HG02973 (cell line): ENCODE data around the gene HSD17B7.
"Not testable (repeated sequence)": the region's sequence is repeated elsewhere in the genome, so short reads cannot be mapped to it uniquely, and the experiment has no call there.

Experiments
- ATAC-seq: cut with Tn5 transposase; IDR thresholded peaks from one replicate; pipeline ENCODE4 v1.9.1; 2021; ENCODE audit warnings: moderate library complexity; ENCODE audit not compliant: unreplicated experiment

Gene HSD17B7

DNA sequence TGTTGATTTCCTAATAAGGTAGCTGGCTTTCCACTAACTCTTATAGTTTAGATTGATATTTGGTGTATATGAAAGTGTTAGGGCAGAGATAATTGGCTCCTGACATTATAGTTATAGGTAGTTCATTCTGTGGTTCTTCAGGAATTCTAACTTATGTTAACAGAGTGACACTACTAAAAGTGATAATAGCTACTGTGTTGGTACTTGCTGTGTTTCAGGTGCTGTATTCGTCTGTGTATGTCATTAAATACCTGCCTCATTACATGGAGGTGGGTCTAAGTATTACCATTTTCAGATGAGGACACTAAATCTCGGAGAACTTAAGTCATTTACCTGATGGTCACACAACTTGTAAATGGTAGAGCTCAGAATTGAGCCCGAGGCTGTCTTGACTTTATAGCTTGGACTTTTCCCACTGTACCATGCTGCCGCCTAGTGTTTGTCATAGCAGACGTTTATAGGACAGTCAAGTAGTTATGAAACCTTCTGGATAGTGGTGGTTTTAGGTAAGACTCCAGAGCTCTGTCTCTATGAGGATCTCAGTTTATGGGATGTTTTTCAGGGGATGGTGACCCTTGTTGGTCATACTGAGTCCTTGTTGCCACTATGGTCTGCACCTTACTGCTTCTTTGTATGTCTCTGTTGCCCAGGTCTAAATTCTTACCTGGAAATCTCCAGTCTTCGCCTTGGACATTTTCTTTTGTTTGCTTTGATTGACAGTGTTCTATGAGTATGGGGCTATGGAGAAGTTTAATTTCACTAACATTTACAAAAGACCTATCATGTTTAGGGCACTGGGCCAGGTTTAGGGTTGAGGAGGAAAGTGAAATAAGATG, 9.7 kb downstream of the HSD17B7 start:
- peak; percentile 62 for ATAC-seq

DNA sequence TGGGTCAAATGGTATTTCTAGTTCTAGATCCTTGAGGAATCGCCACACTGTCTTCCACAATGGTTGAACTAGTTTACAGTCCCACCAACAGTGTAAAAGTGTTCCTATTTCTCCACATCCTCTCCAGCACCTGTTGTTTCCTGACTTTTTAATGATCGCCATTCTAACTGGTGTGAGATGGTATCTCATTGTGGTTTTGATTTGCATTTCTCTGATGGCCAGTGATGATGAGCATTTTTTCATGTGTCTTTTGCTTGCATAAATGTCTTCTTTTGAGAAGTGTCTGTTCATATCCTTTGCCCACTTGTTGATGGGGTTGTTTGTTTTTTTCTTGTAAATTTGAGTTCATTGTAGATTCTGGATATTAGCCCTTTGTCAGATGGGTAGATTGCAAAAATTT, 17.0 kb downstream of the HSD17B7 start:
- not testable (repeated sequence) for ATAC-seq

DNA sequence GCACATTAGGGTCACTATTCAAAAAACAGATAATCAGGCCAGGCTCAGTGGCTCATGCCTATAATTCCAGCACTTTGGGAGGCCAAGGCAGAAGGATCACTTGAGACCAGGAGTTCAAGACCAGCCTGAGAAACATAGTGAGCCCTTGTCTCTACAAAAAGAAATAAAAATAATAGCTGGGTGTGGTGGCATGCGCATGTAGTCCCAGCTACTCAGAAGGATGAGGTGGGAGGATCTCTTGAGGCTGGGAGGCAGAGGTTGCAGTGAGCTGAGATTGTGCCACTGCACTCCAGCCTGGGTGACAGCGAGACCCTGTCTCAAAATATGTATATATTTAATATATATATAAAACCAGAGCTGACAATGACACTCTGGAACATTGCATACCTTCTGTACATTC, 21.9 kb downstream of the HSD17B7 start:
- ATAC-seq: not testable (repeated sequence)

DNA sequence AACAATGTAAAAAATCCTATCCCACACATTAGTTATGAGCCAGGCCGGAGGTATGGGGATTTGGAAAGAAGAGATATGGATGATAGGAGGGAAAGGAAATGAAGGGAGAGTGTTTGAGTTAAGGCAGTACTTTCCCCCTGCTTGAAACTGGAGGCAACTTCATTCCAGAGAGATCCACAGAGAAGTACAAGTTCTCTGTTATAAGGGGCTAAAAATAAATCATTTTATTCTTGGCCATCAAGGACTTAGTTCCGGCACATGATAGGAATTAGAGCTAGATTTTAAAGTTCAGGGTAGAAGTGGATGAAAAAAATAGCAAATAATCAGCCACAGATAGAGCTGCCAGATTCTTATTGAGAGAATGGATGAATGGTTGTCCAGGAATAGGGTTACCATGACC, 27.6 kb downstream of the HSD17B7 start:
- not testable (repeated sequence) for ATAC-seq

DNA sequence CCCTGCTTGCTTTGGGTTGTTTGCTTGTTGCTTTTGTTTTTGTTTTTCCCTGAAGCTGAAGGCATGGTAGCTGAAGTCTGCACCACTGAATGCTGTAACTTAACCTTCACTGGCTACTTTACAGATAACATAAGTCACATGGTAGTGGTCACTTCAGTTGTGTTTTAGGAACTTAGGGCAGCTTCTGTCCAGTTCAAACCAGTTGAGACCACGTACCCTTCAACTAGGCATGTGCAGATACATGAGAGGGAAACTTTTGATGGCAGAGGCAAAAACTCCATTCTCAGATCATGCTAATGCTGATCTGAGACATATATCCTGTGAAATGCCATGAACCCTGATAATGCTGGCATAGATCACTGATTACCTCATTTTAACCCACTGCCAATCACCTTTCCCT, 28.2 kb downstream of the HSD17B7 start:
- not testable (repeated sequence) for ATAC-seq

DNA sequence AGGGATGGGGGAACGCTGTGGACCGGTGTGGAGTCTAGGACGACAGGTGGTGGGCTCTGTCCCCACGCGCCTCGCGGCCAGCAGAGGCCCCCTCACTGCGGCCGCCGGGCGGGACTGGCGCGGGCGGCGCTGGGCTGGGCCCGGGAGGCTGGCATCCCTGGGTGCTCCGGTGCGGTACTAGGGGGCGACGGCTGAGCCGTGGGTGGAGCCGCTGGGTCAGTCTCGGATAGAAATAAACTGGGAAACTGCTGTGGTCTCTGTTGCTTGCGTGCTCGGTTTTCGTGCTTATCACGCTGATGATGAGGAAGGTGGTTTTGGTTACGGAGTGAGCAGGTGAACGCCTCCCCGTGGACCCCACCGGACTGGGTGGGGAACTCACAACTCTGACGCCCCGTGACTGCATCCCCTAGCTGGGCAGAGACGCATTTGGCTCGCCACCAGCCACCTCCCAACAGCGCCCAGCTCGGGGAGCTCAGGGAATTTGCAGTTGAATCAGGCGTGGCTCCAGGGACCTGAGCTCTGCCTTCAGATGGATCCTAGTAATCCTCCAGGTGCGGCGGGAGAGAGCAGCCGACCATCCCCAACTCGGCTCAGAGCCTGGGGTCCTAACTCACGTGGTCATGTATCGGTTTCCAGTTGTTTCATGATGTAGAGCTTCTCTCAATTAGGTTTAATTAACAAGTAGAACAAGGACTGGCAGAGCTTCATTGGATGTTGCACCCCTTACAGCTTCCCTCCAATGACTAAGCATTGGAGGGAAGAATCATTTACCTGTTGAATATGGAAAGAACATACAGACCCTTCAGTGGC, 32.1 kb downstream of the HSD17B7 start:
- ATAC-seq: no peak

DNA sequence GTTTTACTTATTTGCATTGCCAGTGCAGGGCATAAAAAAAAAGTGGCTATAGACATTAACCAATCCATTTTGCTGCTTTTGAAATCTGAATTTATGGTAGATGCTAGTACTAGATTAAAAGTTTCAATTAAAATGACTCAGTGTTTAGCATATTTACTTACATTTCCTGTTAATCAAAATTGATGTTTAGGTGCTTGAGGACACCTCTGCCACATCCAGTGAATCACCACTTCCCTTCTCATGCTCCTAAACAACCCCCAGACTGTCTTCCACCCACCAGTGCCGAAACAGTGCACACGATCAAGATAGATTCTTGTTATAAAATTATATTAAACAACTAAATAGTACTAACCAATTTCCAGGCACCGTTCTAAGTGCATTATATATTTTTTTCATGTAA, 32.7 kb downstream of the HSD17B7 start:
- no peak for ATAC-seq

DNA sequence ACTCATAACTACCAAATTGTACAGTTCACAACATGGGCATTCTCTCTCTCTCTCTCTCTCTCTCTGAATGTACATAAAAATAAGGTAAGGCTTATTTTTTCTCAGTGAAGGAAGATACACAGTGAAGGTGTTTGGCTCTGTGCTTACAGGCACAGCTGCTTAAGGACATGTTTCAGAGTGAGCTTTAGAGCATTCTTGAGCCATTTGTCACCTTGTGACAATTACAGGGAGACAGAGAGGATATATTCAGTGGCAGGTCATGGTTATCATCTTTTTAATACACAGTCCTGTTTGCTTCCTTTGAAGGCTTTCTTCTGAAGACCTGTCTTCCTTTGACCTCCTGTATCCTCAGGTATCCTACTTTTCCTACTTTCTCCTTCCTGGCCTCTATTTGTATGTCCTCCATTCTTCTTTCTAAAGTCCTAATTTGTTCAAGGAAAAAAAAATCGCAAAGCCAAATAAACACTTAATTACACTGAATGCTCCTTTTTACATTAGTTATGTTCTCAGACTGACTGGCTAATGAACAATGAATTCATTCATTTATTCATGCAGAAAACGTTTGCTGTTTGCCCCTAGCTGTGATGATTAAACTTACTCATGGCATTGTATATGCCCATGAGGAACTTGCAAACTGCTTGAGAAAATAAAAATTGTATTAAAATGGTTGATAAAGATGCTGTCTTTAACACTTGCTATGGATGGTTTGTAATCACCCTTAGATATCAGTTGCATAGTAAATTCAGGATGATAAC, 33.4 kb downstream of the HSD17B7 start:
- ATAC-seq: no peak

DNA sequence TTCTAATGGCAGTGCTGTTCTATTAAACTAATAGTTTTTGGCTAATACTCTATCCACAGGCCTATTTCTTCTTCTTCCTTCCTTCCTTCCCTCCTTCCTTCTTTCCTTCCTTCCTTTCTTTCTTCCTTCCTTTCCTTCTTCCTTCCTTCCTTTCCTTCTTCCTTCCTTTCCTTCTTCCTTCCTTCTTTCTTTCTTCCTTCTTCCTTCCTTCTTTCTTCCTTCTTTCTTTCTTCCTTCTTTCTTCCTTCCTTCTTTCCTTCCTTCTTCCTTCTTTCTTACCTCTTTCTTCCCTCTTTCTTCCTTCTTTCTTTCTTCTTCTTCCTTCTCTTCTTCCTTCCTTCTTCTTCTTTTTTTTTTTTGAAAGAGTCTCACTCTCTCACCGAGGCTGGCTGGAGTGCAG, 38.8 kb downstream of the HSD17B7 start:
- no peak for ATAC-seq

DNA sequence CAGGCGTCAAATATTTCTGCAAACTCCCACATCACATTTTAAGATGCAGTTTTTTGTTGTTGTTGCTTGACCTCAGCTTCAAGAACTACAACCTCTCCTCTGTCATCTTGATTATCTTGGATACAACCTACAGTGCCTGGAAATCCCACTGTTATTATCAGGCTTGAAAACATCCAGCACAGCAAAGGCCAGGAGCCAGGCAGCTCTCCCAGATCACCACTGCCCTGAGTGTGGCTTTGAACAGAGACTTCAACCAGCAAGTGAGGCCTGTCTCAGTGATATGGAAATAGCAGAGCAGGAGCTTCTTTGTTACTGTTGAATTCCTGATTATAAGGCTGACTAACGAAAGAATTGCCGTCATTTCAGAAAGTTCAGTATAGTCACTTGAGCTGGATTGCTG, 42.0 kb downstream of the HSD17B7 start:
- no peak for ATAC-seq

DNA sequence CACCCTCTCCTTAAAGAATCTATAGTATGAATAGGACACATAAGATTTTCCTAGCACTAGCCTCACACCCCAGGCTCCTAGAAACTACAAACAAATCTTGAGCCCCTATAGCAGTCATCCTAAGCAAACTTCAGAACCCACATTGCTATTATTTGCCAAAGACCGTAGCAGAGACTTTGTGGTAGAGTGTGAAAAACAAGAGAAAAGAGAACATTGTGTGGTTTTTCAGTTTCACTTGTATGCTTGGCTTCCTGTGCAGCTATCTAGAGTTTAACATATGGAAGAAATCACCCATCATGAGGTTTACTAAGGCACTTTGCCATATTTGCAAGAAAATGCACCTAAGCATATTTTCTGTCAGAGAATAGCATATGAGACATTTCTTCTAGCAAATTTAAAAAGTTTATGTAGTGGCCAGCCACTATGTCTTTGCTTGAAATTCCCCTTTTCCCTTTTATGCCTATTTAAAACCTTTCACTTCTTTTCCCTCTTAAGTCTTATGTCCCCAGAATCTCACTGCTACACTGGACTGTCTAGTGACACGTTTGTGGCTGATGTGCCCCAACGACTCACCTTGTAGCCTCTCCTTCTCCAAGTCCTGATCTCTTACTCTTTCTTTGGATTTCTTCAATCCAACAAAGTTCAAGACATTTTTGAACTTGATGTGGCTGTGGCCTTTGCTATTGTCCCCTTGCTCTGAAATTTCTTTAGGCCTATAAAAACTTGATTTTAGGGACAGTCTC, 44.8 kb downstream of the HSD17B7 start:
- peak; percentile 71 for ATAC-seq

DNA sequence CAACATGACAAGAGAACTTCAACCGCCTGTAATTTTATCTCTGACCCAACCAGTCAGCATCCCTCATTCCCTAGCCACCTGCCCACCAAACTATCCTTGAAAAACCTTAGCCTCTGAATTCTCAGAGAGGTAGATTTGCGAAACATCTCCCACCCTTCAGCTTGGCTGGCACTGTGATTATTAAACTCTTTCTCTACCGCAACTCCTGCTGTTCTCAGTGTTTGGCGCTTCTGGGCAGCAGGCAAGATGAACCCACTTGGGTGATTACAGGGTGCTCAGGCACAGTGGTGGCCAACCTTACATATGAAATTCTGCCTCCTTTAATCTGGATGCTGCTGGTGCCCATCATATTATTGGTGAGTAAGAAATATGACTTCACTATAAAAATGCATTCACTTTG, 48.4 kb downstream of the HSD17B7 start:
- ATAC-seq: no peak

DNA sequence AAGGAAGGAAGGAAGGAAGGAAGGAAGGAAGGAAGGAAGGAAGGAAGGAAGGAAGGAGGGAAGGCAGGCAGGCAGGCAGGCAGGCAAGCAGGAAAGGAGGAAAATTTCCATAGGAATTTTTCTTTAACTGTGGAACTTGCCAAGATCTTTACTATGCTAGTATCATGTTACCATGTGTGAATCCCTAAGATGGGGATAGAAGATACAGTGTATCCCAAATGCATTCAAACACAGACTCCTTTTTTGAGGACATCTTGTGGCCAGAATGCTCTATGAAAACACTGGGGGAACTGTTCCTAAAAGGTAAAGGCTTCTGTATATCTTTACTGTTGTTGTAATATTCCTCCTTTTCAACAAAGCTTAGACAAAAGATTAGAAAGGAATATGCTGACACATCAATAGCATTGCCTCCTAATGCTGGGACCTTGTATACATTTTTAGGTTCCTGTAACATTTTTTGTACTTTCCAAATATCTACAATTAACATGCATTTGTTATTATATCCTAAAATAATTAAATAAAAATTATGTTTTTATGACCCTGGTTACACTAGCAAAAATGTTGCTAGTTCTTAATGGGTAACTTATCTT, 49.8 kb downstream of the HSD17B7 start:
- ATAC-seq: no peak

DNA sequence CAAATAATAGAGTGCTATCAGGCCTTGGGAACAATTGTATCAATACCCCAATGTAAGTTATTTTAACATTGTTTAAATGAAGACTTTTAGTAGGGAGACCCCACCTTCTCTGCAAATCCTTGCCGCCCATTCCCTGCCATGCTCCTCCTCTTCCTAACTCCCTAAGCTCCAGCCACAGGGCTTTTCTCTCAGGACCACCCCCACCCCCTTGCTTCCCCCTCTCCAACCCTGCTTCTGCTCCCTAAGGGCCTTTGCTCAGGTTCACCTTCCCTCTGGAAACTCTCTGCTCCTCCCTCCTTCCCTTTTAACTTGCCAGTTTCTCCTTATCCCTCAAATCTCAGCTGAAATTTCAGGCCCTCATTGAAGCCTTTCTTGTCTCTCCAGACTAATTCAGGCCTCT, 53.7 kb downstream of the HSD17B7 start:
- ATAC-seq: no peak

DNA sequence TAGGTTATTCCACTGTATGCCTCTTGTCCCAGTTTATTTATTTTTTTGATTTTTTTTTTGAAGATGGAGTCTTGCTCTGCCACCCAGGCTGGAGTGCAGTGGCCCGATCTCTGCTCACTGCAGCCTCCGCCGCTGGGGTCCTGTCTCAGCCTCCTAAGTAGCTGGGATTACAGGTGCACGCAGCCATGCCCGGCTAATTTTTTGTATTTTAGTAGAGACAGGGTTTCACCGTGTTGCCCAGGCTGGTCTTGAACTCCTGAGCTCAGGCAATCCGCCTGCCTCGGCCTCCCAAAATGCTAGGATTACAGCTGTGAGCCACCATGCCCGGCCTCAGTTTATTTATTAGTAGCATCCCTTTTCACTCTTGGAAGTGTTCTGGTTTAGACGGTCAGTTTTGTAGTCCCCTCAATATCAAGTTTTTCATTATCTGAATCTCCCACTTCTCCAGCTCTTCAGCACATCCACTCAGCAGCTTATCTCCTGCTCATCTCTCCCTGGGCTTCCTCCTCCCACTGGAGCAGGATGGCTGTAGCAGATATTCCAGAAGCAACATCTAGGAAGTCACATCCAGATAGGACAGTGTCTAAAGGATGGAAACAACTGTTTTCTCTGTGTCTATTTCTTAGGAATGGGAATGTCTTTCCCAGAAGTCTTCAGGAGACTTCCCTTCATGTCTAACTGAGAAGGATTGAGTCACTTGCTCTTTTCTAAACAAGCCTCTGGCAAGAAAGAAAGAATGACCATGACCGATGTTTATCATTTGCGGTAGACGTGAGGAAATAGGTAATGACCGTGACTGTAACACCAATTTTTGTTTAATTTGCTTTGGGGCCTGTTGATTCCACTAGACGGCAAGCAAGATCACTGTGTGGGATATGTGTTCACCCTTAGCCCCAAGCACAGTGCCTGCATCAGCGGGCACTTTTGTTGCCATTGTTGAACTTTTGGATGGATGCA, 56.0 kb downstream of the HSD17B7 start:
- no peak for ATAC-seq

DNA sequence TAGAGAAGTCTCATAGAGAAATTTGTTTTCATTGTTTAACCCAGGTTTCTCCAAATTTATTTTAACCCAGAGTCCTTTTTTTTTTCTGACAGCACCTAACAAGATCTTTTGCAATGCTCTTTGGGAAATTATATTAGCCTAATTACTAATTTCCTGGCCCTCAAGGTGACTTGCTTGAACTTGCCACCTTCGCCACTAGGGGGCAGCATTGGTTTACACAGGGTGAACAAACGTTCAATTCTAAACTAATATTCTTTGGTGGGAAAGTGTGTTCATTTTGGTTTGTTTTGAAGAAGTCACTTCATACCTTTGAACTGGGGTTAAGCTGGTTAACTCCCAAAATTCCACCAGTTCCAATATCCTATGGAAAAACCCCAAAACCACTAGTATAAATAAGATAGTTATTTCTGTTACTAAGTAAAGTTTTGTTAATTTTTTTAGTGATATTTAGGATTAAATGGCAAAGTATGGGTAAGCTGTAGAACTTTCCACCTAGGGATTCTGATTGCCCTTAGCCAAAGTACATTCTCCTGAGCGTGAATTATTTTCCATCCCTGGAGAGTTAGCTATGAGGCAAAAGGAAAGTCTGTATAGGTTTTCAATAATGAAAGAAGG, 57.4 kb downstream of the HSD17B7 start:
- ATAC-seq: peak; percentile 76

DNA sequence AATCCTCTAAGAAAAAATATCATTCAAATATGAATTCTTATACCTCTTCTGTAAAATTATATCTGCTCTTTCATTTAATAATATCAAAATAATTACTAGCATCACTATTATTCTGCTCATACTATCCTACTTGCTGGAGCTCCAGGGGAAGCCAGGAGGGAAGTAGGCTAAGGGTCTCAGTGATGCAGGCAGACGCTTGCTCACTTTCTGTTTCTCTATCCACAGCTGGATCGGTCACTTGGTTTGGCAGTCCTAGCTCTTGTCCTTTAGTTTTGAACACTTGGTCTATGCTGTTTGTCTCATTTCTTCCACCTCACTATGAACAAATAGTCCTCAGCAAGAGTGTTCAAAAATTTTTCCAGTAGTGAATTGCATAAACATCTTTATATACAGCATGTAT, 59.2 kb downstream of the HSD17B7 start:
- no peak for ATAC-seq

DNA sequence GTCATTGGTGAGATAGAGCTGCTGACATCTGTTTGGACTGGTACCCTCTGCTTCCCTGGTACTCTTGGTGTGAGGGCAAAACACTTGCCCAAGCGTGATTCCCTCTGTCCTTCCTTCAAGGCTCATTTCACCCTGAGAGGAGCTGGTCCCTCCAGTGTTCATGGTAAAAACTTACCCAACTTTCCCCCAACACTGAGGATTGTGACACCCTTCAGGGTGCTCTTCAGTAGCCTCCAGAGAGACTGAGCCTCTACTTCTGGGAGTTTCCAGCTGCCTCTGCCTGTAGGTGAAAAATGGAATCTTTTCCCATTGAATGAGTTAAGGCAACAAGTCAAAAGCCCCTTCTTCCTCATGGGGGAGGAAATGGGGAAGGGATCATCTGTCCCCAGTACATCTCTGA, 60.8 kb downstream of the HSD17B7 start:
- no peak for ATAC-seq
